CD4-positive, alpha-beta T cell (primary cell): ENCODE data around the gene OTOA. TPM values are rescaled to one million over a fixed set of nuclear protein-coding genes. Genes with fewer than 3 reads are reported as not detected.

Experiments
- ATAC-seq: fragments of 200-7000 bp; cut with Tn5 transposase; one replicate; pipeline ENCODE4 v1.10.0; 2022; ENCODE audit warnings: mild to moderate bottlenecking; ENCODE audit not compliant: poor library complexity
- CTCF ChIA-PET: fragments of 350-600 bp; sonication (Branson Sonifier 250); formaldehyde crosslinking; loops from one replicate; lab custom pipeline; 2021; ENCODE audit warnings: antibody characterized with exemption, inconsistent platforms; lab: Charles Lee
- POLR2A ChIA-PET: fragments of 350-600 bp; sonication (Branson Sonifier 250); formaldehyde crosslinking; loops from one replicate; lab custom pipeline; 2021; ENCODE audit warnings: antibody characterized with exemption, inconsistent platforms; lab: Charles Lee
- DNase-seq, 14 experiments: peaks; one replicate each; pipeline ENCODE4 v3.0.0-alpha.2; 2013 to 2020; ENCODE audit warnings: mixed read lengths in 2 of 14
- H3K27ac ChIP-seq, 2 donors: one replicate each; pipeline versions ENCODE4 v1.5.1 to v1.7.0; 2013; ENCODE audit warnings: low read length in 2 of 2, low read depth in 1 of 2, mild to moderate bottlenecking in 1 of 2
- H3K27me3 ChIP-seq, 2 experiments: 1 replicate in 1 of 2; 2 replicates in 1 of 2; pipeline versions ENCODE4 v1.6.1 to v1.7.0; 2013; ENCODE audit warnings: low read length in 2 of 2, control low read depth in 1 of 2, mild to moderate bottlenecking in 1 of 2, moderate library complexity in 1 of 2; ENCODE audit not compliant: insufficient read depth in 2 of 2, control insufficient read depth in 1 of 2
- H3K36me3 ChIP-seq: one replicate; pipeline ENCODE4 v1.6.1; 2013; ENCODE audit warnings: low read length, control low read depth; ENCODE audit not compliant: insufficient read depth
- H3K4me1 ChIP-seq: one replicate; pipeline ENCODE4 v1.6.1; 2013; ENCODE audit warnings: low read length, control low read depth; ENCODE audit not compliant: insufficient read depth
- H3K4me3 ChIP-seq: one replicate; pipeline ENCODE4 v1.5.1; 2013; ENCODE audit warnings: mild to moderate bottlenecking, low read length, moderate library complexity
- H3K9me3 ChIP-seq, 2 experiments: 1 replicate in 1 of 2; 2 replicates in 1 of 2; pipeline versions ENCODE4 v1.6.1 to v1.7.0; 2013; ENCODE audit warnings: low read length in 2 of 2, mild to moderate bottlenecking in 2 of 2, control low read depth in 1 of 2, moderate library complexity in 1 of 2; ENCODE audit not compliant: control insufficient read depth in 1 of 2, insufficient read depth in 1 of 2
- H3K27ac Mint-ChIP-seq: one replicate; pipeline ENCODE4 v1.8.0; 2020; ENCODE audit warnings: mixed read lengths
- H3K27me3 Mint-ChIP-seq: one replicate; pipeline ENCODE4 v1.8.0; 2021; ENCODE audit warnings: mixed read lengths
- H3K36me3 Mint-ChIP-seq: one replicate; pipeline ENCODE4 v1.8.0; 2021; ENCODE audit warnings: low read depth, mixed read lengths
- H3K4me1 Mint-ChIP-seq: one replicate; pipeline ENCODE4 v1.8.0; 2021; ENCODE audit warnings: low read depth, mixed read lengths
- H3K4me3 Mint-ChIP-seq: one replicate; pipeline ENCODE4 v1.8.0; 2020; ENCODE audit warnings: mild to moderate bottlenecking, mixed read lengths
- H3K9me3 Mint-ChIP-seq: one replicate; pipeline ENCODE4 v1.8.0; 2020; ENCODE audit warnings: mixed read lengths
- CTCF ChIP-seq: fragments of 200-600 bp; IDR thresholded peaks from one replicate; pipeline ENCODE4 v1.8.0; 2022; ENCODE audit warnings: antibody characterized with exemption, mild to moderate bottlenecking
- intact Hi-C, 2 experiments: fragments of 100-400 bp; cut with DNase I in 1 of 2; cut with micrococcal nuclease in 1 of 2; formaldehyde crosslinking; loops; one replicate each; pipeline versions ENCODE4 v1.15.1 to v1.9.0; 2023 to 2025; cut with DNase I, micrococcal nuclease
- total RNA-seq, 174 experiments: library from RNA in 2 of 174; stranded (reverse) in 2 of 174; gene quantifications; one replicate each; pipeline ENCODE4 v1.2.3 and lab custom pipeline; 2021 to 2026

Gene OTOA
- total RNA-seq, 2 experiments from 2014 or later = 0.19 TPM; not detected in 1

- Mint-ChIP-seq H3K36me3 (no peaks in the 10 kb centered on the region), H3K27me3 (peaks cover 15% of the 10 kb centered on the region), H3K9me3 (no peaks in the 10 kb centered on the region), H3K4me3 (no peak overlapping the region), H3K27ac (no peak overlapping the region), H3K4me1 (no peaks in the 10 kb centered on the region)
- ChIA-PET CTCF (interaction anchor here (1.8 kb wide), 1 partner anchor 26 kb away, joined by 5 read pairs; no protein-coding TSS in a partner anchor), POLR2A (no interaction called here)
- Histone ChIP-seq H3K4me1 (peaks cover 4% of the 10 kb centered on the region), H3K9me3 (no peaks in the 10 kb centered on the region), H3K27me3 (peaks cover 0 to 2% of the 10 kb centered on the region in 2 experiments), H3K27ac (no peak overlapping the region), H3K4me3 (no peak overlapping the region), H3K36me3 (no peaks in the 10 kb centered on the region)
- TF ChIP-seq CTCF = no peak
- intact Hi-C loops = no loop called here
- ATAC-seq = no peak
- DNase-seq = no peak
These were observed 19.4 kb downstream of the OTOA start for GRCh38 chr16:21683184-21683583.

GRCh38 chr16:21684199-21684598 is 20.4 kb downstream of the OTOA start:
- Mint-ChIP-seq H3K4me1 (no peaks in the 10 kb centered on the region), H3K4me3 (no peak overlapping the region), H3K27me3 (peaks cover 13% of the 10 kb centered on the region), H3K36me3 (no peaks in the 10 kb centered on the region), H3K27ac (no peak overlapping the region), H3K9me3 (no peaks in the 10 kb centered on the region)
- Histone ChIP-seq H3K9me3 (no peaks in the 10 kb centered on the region), H3K4me3 (no peak overlapping the region), H3K27ac (no peak overlapping the region), H3K36me3 (no peaks in the 10 kb centered on the region), H3K27me3 (peaks cover 0 to 2% of the 10 kb centered on the region in 2 experiments), H3K4me1 (peaks cover 4% of the 10 kb centered on the region)
- ChIA-PET CTCF (interaction anchor here (0.6 to 1.8 kb wide), 4 partner anchors 23 to 118 kb away, joined by 3 to 5 read pairs (median 3); no protein-coding TSS in a partner anchor), POLR2A (no interaction called here)
- ATAC-seq (no peak), DNase-seq (peak in 11 of 14 experiments; percentile 6 to 61 (median 17))
- intact Hi-C loops = no loop called here
- TF ChIP-seq CTCF = peak; percentile 56

GRCh38 chr16:21685034-21685455 is 21.3 kb downstream of the OTOA start:
- peaks cover 4% of the 10 kb centered on the region for H3K4me1 ChIP-seq
- DNase-seq (no peak), ATAC-seq (no peak)
- intact Hi-C loops = no loop called here
- peaks cover 15% of the 10 kb centered on the region for H3K27me3 Mint-ChIP-seq
- no peak overlapping the region for H3K27ac ChIP-seq
- no peak overlapping the region for H3K27ac Mint-ChIP-seq
- CTCF ChIA-PET = no interaction called here
- no peaks in the 10 kb centered on the region for H3K9me3 Mint-ChIP-seq
- no peak overlapping the region for H3K4me3 Mint-ChIP-seq
- peaks cover 0 to 2% of the 10 kb centered on the region in 2 experiments for H3K27me3 ChIP-seq
- POLR2A ChIA-PET = no interaction called here
- no peaks in the 10 kb centered on the region for H3K36me3 Mint-ChIP-seq
- H3K9me3 ChIP-seq = no peaks in the 10 kb centered on the region
- no peak for TF ChIP-seq CTCF
- H3K4me3 ChIP-seq = no peak overlapping the region
- no peaks in the 10 kb centered on the region for H3K36me3 ChIP-seq
- no peaks in the 10 kb centered on the region for H3K4me1 Mint-ChIP-seq
